ENCODE measurements around the gene CRTC3.

GRCh38 chr15:90564051-90564450, 34.3 kb downstream of the CRTC3 start:
- no peak for TF ChIP-seq CTCF (conservative IDR thresholded peaks at IDR 0.05; ENCODE audit: low read depth, low read length)
- TF ChIP-seq EZH2 (IDR thresholded peaks at IDR 0.05; ENCODE audit: borderline replicate concordance, low read depth, low read length, poor library complexity, severe bottlenecking) = no peak

Data from A673 (cell line).